GM12874 (cell line): ENCODE data around the gene HIC1.

Experiments used
- TF ChIP-seq, protein P1 (sequence below): IDR thresholded peaks from 2 replicates; pipeline ENCODE4 v1.5.1; 2011; ENCODE audit warnings: low read depth, mild to moderate bottlenecking, control low read depth, low read length, moderate library complexity; ENCODE audit not compliant: insufficient read depth

HIC1 gene

GRCh38 chr17:2016494-2016893 lies 38.4 kb upstream of the HIC1 start:
- TF ChIP-seq, protein P1, sequence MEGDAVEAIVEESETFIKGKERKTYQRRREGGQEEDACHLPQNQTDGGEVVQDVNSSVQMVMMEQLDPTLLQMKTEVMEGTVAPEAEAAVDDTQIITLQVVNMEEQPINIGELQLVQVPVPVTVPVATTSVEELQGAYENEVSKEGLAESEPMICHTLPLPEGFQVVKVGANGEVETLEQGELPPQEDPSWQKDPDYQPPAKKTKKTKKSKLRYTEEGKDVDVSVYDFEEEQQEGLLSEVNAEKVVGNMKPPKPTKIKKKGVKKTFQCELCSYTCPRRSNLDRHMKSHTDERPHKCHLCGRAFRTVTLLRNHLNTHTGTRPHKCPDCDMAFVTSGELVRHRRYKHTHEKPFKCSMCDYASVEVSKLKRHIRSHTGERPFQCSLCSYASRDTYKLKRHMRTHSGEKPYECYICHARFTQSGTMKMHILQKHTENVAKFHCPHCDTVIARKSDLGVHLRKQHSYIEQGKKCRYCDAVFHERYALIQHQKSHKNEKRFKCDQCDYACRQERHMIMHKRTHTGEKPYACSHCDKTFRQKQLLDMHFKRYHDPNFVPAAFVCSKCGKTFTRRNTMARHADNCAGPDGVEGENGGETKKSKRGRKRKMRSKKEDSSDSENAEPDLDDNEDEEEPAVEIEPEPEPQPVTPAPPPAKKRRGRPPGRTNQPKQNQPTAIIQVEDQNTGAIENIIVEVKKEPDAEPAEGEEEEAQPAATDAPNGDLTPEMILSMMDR: no peak

DNA sequence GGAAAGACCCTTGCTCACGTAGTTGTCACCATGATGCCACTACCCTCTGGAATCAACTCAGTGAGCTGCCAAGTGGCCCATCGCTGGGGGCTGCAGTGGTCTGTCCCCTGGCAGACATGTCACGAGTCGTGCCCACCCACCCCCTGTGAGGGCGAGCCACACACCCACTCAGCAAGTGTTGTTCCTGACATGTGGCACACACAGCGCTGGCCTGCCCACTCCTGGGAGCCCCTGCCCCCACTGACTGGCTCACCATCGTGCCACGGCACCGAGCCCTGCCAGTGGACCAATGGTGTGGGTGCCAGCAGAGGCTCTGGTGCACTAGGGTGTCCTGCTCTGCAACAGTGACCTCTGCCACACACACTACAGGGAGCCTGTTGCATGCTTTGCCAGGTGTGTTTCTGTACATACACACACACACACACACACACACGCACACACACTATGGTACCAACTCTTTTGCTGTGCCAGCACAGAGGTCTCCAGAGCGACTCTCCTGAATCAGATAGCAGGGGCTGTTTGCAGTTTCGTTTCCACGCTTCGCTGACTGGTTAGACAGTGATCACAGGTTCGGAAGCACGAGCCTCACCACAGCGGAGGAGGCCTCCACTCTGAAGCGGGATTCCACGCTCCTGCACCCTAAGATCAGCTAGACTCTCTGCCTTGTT lies 37.5 kb upstream of the HIC1 start:
- TF ChIP-seq, protein P1: no peak

DNA sequence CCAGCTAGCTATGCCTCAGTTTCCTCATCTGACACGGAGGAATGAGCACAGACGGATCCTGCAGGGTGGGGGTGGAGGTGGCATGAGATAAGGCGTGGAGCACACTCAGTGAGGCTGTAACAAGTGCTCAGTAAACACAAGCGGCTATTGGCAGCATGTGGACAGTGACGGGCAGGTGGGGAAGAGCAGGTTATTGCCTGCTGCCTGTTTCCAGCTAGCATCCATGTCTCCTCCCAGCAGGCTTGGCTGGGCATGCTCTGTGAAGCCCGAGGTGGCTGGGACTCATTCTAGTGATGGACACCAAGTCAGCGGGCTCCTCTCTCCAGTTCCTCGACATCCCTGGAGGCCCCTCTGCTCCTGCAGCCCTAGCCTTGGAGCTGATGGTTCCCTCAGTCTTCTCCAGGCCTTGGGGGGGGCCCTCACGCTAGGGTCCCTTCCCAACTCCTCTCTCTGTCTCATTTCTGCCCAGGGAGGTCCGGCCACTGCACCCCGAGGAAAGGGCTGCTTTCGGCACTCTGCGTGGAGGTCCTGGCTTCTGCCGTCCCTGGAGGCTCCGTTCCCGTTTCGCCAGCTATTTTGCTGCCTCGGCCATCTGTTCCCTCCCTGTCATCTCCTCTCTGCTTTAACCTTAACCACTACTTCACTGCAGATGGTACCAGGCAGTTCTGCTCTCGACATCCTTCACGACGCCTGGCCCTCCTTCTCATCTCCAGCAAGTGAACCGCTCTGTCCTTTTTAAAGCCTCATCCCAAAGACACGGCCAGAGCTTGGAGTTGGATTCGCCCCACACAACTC lies 36.0 kb upstream of the HIC1 start:
- TF ChIP-seq, protein P1: no peak

DNA sequence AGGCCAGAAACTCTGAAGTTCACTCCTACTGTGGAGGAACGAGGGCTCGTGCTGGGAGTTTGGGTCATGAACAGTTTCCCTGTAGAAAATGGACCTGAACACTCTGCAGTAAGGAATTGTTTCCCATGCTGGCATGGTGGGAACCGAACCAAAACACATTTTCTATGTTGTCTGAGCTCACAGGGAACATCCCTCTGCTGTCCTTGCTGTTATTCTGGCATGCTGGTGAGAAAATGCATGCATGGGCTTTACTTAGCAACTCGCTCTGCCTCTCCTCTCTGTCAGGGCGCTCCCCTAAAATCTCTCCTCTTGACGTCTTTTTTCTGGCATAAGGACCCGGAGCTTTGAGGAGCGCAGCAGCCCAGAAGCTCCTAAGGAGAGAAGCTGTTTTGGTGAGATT lies 35.2 kb upstream of the HIC1 start:
- TF ChIP-seq, protein P1: no peak

DNA sequence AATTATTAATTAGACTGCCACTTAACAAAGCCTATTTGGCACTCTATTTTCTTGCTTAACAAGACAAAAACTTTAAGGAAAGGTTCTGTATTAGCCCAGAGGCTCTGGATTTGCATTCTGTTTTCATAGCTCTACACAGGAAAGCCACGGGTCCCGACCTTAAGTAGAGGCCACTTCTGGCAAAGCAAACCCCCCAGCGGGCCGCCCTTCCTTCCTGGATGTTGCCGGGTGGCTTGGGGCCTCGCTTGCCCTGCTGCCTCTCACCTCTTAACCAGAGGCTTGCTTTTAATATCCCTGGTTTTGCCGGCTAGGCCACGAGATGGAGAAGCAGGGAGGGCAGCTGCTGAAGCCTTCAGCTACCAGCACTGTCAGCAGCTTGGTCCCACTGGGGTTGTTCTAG lies 34.2 kb upstream of the HIC1 start:
- TF ChIP-seq, protein P1: no peak

DNA sequence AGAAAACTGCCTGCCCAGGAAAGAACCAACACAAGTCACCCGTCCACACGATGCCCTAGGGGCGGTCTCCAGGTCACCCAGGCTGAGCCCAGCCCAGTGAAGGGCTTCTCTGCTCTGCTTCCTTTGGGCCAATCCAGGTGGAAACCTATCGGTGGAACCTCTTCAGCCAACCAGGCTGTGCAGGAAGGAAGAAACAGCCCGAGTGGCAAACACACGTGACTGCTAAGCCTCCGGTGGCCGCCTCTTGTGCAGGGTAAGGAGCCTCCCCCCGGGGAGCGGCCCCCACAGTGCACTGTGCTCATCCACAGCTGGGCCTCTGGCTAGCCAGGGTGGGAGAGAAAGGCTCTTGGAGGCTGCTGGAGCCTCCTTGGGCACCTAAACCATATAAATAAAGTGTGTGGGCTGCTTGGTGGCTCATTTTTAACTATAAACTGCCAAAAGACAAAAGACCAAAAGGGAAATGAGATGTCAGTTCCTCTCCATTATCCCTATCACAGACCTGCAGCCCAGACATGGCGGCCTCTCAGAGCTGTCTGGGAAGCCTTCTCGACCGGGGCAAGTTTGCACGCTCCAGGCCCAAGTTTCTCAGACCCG lies 32.2 kb upstream of the HIC1 start:
- TF ChIP-seq, protein P1: no peak

DNA sequence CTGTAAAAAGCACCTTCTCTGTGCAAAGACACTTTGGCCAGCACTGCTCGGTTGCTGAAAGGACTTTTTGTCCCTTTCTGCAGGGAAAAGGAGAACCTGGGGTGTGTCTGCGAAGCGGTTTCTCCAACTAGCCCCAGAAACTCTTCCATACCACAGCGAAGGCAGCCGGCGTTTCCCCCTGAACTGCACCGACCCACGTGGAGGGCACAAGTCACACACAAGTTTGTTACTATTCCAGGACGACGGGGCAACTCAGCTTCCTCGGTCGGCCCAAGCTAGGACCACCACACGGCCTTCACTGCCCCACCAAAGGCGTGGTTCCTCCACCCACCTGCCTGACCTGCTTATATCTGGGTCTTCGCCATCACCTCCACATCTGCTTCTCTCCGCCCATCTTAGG lies 31.6 kb upstream of the HIC1 start:
- TF ChIP-seq, protein P1: no peak
